Right cardiac atrium (tissue), 5 donors: Measurements from ENCODE around the gene AGAP3. TPM values are rescaled to one million over a fixed set of nuclear protein-coding genes. Genes with fewer than 3 reads are reported as not detected.

Experiments used
- ATAC-seq, 2 donors: fragments of 200-7000 bp; cut with Tn5 transposase; one replicate each; pipeline versions ENCODE4 v1.8.0 to v1.9.1; 2020; ENCODE audit warnings: moderate library complexity in 2 of 2, mild to moderate bottlenecking in 1 of 2
- DNase-seq, 3 donors: peaks; one replicate each; pipeline ENCODE4 v3.0.0-alpha.2; 2020
- H3K27ac ChIP-seq: one replicate; pipeline ENCODE4 v1.5.1; 2013; ENCODE audit warnings: mild to moderate bottlenecking, low read length, control low read depth, moderate library complexity
- H3K27me3 ChIP-seq: one replicate; pipeline ENCODE4 v1.6.1; 2013; ENCODE audit not compliant: control insufficient read depth, insufficient read depth
- H3K4me1 ChIP-seq: one replicate; pipeline ENCODE4 v1.6.1; 2013; ENCODE audit warnings: low read length; ENCODE audit not compliant: control insufficient read depth, insufficient read depth
- H3K4me3 ChIP-seq: one replicate; pipeline ENCODE4 v1.5.1; 2013; ENCODE audit warnings: low read length, control low read depth
- H3K9me3 ChIP-seq: one replicate; pipeline ENCODE4 v1.6.1; 2013; ENCODE audit warnings: low read length; ENCODE audit not compliant: control insufficient read depth
- WGBS: extraction: QIAGEN DNeasy Blood & Tissue Kit; methylation state at CpG from one replicate; pipeline ENCODE4 v1.1.7; 2013; 5-methylcytosine and 5-hydroxymethylcytosine counted together
- intact Hi-C, 4 donors: fragments of 100-400 bp; cut with DNase I; formaldehyde crosslinking; loops; one replicate each; pipeline versions ENCODE4 v1.11.0 to v1.14.0; 2022 to 2023
- polyA plus RNA-seq: library from polyadenylated mRNA; stranded (reverse); fragments of 200-250 nt; gene quantifications from one replicate; pipeline ENCODE4 v1.2.3, GENCODE V29; 2013
- total RNA-seq, 4 donors: library from RNA; stranded (reverse); fragmentation: NEBNext Ultra II Directional; extraction: Animal tissue kit (Norgen Biotek cat#: 25700); gene quantifications; one replicate each; pipeline ENCODE4 v1.2.1, GENCODE V29; 2021
- donor health status: healthy with polysubstance abuse.
- donor health status: DM: no; HTN: yes; CAD: no.
- donor health status: DM: no; HTN: no; CAD: no.
- donor health status: DM: no; HTN: yes; CAD: no; lungs with severe emphysema.
- donor health status: DM: yes; HTN: yes; CAD: no.

AGAP3 gene
- total and polyA plus RNA-seq, 5 donors = 58.3 to 78.8 (median 64.8) TPM

DNA sequence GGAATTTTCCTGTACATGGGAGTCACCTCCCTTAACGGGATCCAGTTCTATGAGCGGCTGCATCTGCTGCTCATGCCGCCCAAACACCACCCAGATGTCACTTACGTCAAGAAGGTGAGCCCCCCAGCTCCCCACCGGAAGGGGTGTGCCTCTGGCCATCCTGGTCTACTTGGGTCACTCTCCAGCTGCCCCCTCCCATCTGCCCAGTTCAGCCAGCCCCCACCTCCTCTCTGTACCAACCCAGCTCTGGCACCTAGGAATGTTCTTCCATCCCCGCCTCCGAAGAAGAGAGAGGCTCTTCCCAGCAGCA lies 10.7 kb upstream of the AGAP3 start:
- H3K27ac ChIP-seq = no peak overlapping the region
- intact Hi-C loops = no loop called here
- no peaks in the 10 kb centered on the region for H3K27me3 ChIP-seq
- no peaks in the 10 kb centered on the region for H3K4me1 ChIP-seq
- 78% methylated on average over 7 of the region's 7 CpGs for WGBS
- H3K9me3 ChIP-seq = no peaks in the 10 kb centered on the region
- no peak overlapping the region for H3K4me3 ChIP-seq
- DNase-seq (no peak), ATAC-seq (no peak)

DNA sequence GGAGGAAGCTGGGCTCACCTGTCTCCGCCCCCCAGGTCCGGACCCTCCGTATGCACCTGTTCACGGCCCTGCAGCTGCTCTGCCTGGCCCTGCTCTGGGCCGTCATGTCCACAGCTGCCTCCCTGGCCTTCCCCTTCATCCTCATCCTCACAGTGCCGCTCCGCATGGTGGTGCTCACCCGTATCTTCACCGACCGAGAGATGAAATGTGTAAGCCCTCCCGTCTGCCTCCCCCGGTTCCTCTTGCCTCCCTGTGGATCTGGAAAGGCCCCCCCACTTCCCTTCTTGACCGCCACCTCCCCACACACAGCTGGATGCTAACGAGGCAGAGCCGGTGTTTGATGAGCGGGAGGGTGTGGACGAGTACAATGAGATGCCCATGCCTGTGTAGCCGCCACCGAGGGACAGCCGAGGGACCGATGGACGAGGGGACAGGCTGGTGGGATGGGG lies 10.3 kb upstream of the AGAP3 start:
- no peaks in the 10 kb centered on the region for H3K9me3 ChIP-seq
- peak in 2 of 3 donors; percentile 44 to 55 for DNase-seq
- intact Hi-C loops = no loop called here
- no peaks in the 10 kb centered on the region for H3K27me3 ChIP-seq
- H3K4me1 ChIP-seq = no peaks in the 10 kb centered on the region
- no peak overlapping the region for H3K4me3 ChIP-seq
- no peak for ATAC-seq
- H3K27ac ChIP-seq = no peak overlapping the region
- WGBS = 73% methylated on average over 22 of the region's 22 CpGs

DNA sequence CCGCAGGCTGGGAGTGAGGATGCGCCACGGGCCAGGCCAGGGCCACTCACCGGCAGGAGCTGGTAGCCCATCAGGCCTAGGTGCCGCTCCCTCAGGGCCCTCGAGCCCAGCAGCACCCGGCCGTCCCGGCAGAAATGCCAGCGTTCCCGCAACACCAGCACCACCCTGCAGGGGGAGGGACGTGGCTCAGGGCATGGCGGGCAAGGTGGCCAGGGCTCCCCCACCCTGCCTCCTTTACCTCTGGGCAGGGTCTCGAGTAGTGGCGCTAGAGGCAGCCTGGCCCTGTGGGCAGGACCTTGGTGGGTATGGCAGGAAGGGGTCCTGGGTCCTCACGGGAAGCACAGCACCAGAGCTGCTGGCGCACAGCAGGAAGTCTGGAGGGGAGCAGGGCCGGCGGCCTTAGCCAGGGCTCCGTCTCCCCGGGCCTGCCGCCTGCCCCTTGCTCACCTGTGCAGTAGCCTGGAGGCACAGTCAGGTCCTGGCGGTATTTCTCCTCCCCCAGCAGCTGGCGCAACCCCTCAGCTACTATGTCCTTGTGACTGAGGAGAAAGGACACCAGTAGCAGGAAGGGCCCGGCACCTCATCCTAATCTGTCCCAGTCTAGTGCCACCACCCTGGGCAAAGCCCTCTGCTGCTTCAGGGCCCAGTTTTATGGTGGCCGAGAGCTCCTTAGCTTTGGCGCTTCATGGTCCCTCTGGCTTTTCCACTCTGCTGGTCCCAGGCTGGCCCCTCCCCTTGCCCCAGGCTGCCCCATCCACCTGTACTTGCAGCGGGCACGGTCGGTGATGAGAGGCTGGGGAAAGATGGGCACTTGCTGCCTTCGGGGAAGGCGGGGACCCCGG lies 9.2 kb upstream of the AGAP3 start:
- Histone ChIP-seq H3K4me3 (no peak overlapping the region), H3K9me3 (no peaks in the 10 kb centered on the region), H3K27ac (peak overlapping the region; percentile 18), H3K4me1 (peaks cover 2% of the 10 kb centered on the region), H3K27me3 (no peaks in the 10 kb centered on the region)
- DNase-seq (peak in 2 of 3 donors; percentile 73 to 75), ATAC-seq (no peak)
- 71% methylated on average over 33 of the region's 33 CpGs for WGBS
- intact Hi-C loops = no loop called here

GRCh38 chr7:151077705-151078232 lies 8.5 kb upstream of the AGAP3 start:
- intact Hi-C loops = no loop called here
- peak overlapping the region; percentile 10 for H3K27ac ChIP-seq
- no peak overlapping the region for H3K4me3 ChIP-seq
- ATAC-seq (no peak), DNase-seq (peak; percentile 19 to 55 (median 54))
- H3K27me3 ChIP-seq = no peaks in the 10 kb centered on the region
- peaks cover 5% of the 10 kb centered on the region for H3K4me1 ChIP-seq
- 64% methylated on average over 10 of the region's 10 CpGs for WGBS
- H3K9me3 ChIP-seq = no peaks in the 10 kb centered on the region

DNA sequence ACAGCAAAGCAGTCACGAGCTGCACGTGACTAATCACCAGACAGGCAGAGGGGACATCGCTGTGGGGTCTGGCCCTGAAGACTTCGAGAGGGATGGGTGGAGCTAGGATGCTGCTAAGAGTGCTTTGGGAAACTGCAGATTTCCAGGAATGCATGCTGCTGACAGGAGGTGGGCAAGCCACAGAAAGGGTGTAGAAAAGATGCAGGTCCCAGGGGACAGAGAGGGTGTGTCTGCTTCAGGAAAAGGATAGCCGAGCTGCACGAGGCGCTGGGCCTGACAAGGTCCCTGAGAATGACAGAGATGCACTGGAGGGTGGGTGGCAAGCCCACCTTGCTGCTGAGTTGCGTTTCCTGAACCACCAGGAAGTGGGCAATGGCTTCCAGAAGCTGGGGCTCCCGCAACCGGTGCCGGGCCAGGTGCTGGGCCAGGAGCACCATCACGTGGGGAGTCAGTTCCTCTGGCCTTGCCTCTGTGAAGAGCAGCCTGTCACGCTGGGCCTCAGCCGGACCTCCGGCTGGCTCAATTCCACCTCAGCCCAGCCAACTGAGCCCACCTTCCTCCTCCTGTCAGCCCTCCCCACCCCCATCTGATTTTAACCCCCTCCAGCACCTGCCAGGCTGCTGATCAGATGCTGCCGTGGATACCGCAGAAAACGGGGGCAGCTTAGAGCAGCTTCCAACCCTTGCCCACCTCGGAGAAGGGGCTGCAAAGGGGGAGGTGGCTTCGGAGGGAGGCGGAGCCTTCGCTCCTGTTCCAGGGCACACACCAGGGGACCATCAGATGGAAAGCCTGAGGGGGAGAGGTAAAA lies 7.8 kb upstream of the AGAP3 start:
- Histone ChIP-seq H3K27me3 (no peaks in the 10 kb centered on the region), H3K4me3 (no peak overlapping the region), H3K4me1 (peaks cover 5% of the 10 kb centered on the region), H3K9me3 (no peaks in the 10 kb centered on the region), H3K27ac (no peak overlapping the region)
- ATAC-seq (no peak), DNase-seq (peak in 2 of 3 donors; percentile 56 to 58)
- intact Hi-C loops = no loop called here
- 28% methylated on average over 22 of the region's 22 CpGs for WGBS

- no peak for ATAC-seq
- H3K27me3 ChIP-seq = no peaks in the 10 kb centered on the region
- intact Hi-C loops = no loop called here
- H3K4me1 ChIP-seq = peaks cover 5% of the 10 kb centered on the region
- DNase-seq = peak in 2 of 3 donors; percentile 63 to 68
- no peak overlapping the region for H3K27ac ChIP-seq
- WGBS = 75% methylated on average over 27 of the region's 27 CpGs
- H3K4me3 ChIP-seq = peak overlapping the region; percentile 84
- no peaks in the 10 kb centered on the region for H3K9me3 ChIP-seq
Observed at GRCh38 chr7:151079199-151079910, 6.9 kb upstream of the AGAP3 start.

DNA sequence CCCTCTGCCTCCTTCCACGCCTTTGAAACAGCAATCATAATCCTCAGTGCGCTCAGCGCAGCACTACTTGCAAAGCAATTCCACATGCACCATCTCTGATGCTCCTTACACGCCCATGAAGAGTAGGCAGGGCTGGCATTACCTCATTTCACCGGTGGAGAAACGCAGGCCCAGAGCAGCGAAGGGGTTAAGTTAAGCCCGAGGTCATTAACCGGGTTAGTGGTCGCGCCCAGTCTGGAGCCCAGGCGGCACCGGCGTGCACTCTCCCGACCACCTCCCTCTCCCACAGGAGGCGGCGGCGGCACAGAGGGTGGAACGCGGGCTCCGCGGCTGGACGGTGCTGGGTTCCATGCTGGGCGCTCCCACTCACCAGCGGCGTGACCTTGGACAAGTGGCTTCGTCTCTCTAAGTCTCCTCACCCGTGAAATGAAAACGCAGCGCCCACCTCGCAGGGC lies 6.2 kb upstream of the AGAP3 start:
- DNase-seq (no peak), ATAC-seq (peak; percentile 1 to 2)
- Histone ChIP-seq H3K9me3 (no peaks in the 10 kb centered on the region), H3K4me1 (peaks cover 5% of the 10 kb centered on the region), H3K4me3 (peak overlapping the region; percentile 84), H3K27ac (peak overlapping the region; percentile 92), H3K27me3 (no peaks in the 10 kb centered on the region)
- intact Hi-C loops = loop anchor here in 1 of 4 donors (10.0 kb wide), 1 partner anchor 55 kb away; the partner anchor contains the start of genes ABCB8 and ATG9B
- WGBS = under 1% methylated on average over 31 of the region's 31 CpGs

DNA sequence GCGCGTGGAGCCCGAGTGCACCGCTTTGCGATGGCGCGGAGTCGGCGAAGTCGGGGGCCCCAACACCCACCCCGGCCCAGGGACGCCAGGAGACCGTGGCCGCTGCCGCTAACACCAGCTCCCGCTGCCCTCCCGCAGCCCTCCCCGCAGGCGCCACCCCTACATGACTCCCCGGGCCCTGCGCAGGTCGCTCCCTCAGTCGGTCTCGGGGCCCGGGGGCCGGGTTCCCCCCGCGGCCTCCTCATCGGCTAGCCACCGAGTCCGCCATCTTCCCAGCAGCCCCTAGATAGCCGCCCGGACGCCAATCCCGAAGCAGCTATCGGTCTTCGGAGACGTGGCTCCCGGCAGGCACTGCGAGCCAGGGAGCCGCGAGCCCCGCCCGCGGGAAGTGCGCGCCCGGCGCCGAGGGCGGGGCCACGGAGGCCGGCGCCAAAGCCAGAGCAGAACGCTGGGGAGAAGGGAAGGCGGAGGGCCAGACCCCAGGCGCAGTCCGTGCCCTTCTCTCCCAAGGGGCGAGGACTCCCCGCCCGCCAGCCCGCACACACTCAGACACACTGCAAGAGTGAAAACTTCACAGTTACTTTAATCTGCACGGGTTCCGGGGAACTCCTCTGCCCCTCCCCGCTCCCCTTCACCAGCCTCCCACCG lies 5.6 kb upstream of the AGAP3 start, which contains the start of gene FASTK:
Gene FASTK, minus strand, starts transcription at position 288 of the 648 bp plus-strand sequence. Its CDS starts 43 bp downstream, at position 245.
- Histone ChIP-seq H3K27ac (peak within 1 kb of the TSS; percentile 92), H3K4me1 (peaks cover 5% of the 10 kb centered on the region), H3K27me3 (no peaks in the 10 kb centered on the region), H3K9me3 (no peaks in the 10 kb centered on the region), H3K4me3 (peak within 1 kb of the TSS; percentile 84)
- DNase-seq (peak; percentile 91 to 97 (median 96)), ATAC-seq (peak; percentile 81 to 87)
- 1% methylated on average over 66 of the region's 66 CpGs for WGBS
- intact Hi-C loops = loop anchor here in 1 of 4 donors (10.0 kb wide), 1 partner anchor 56 kb away; the partner anchor contains the start of genes ABCB8 and ATG9B

DNA sequence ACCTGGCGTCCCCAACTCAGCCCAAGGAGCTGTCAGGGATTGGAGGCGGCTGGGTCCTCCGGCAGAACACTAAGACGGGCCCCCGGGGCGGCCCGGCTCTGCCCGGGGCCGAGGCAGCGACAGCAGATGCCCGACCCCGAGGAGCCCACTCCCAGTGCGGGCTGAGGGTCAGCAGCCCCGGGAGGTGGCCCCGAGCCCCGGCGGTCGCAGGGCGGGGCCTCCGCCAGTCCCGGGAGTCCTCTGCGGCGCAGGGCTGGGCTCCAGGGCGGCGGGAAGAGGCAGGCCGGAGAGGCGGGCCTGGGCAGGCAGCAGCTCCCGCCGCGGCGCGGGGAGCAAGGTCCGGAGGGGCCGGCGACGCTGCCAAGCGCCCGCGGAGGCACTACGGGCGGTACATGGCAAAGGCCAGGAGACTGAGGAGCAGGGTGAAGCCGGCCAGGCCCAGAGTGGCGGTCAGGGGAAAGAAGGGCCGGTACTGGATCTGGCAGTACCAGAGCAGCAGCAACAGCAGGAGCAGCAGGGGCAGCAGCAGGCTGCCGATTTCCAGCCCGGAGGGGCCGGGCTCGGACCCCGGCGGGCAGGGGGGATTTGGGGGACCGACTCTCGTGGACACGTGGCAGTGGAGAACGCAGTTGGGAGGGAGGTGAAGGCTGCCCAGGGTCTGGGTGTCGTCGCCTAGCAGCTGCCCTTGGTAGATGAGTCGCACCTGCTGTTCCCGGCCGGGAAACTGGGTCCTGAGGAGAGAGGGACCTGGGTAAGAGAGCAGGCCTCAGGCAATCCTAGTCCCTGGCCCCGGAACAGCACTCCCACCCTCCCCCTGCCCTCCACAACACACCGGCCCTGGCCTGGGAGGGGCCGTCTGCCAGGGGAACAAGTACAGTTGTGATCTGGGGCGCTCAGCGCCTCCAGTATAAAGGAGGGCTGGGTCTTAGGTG lies 4.8 kb upstream of the AGAP3 start:
- no peaks in the 10 kb centered on the region for H3K27me3 ChIP-seq
- peaks cover 5% of the 10 kb centered on the region for H3K4me1 ChIP-seq

More for the DNA sequence above, 4.8 kb upstream of the AGAP3 start:
- peak; percentile 3 to 23 for ATAC-seq
- Histone ChIP-seq H3K4me3 (peak overlapping the region; percentile 35), H3K9me3 (no peaks in the 10 kb centered on the region), H3K27ac (peak overlapping the region; percentile 87)
- peak; percentile 53 to 85 (median 80) for DNase-seq
- WGBS = 21% methylated on average over 64 of the region's 64 CpGs
- intact Hi-C loops = loop anchor here in 1 of 4 donors (10.0 kb wide), 1 partner anchor 57 kb away; the partner anchor contains the start of genes ABCB8 and ATG9B
